ENCODE data around the gene MYO1H. TPM values are rescaled to one million over a fixed set of nuclear protein-coding genes. Genes with fewer than 3 reads are reported as not detected.

Gene MYO1H
- total and polyA plus RNA-seq, 9 donors: 0.04 to 0.35 (median 0.14) TPM; not detected in 2

DNA sequence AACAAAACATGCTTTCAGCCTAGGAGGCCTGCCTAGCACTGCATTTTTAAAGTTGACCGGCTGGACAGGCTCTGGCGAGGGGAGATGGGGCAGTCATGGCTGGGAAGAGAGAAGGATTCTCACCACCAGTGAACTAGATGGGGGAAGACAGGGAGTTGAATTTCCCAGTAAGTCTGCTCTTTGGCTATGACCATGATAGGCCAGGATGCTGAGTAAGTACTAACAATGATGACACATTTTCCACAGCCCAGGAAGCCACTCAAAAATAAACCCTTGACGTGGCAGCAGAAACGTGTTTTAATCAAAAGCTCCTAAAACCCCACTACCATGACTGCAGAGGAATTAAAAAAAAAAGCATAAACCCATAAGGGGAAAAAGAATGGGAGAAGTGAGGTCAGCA is 110.4 kb downstream of the MYO1H start:
- no peak overlapping the region for H3K4me3 ChIP-seq (ENCODE audit: low read length)
- H3K9me3 ChIP-seq (replicated peaks; ENCODE audit: control insufficient read depth, low read depth, low read length): no peaks in the 10 kb centered on the region
- no peaks in the 10 kb centered on the region for H3K27me3 ChIP-seq (ENCODE audit: control insufficient read depth, insufficient read depth, low read length)
- DNase-seq: no peak
- no peak overlapping the region for H3K27ac ChIP-seq (ENCODE audit: low read length)
- 85% methylated on average over 2 of the region's 4 CpGs for WGBS (ENCODE audit: insufficient coverage)
- H3K4me1 ChIP-seq (ENCODE audit: control insufficient read depth, insufficient read depth, low read length): peaks cover 33% of the 10 kb centered on the region
- peaks cover 61% of the 10 kb centered on the region for H3K36me3 ChIP-seq (ENCODE audit: control insufficient read depth, insufficient read depth, low read length)

DNA sequence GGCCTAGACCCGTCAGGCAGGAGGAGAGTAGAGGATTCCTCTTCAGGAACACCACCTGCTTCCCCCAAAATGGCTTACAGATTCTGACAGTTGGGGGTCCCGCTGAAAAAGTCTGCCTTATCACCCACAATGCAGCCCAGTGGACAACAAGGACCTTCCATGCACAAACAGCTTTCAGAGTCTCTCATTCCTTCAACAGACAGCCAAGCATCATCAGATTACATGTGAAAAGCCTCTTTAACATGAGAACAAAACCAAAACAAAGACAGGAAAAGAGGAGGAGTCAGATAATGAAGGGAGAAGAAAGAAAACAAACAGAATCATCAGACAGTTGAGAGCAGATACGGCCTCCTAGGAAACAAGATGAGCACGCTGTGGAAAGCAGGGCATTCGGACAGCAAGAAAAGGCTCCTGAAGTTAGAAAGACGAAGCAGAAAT is 111.1 kb downstream of the MYO1H start:
- H3K4me1 ChIP-seq (ENCODE audit: control insufficient read depth, insufficient read depth, low read length): peaks cover 40% of the 10 kb centered on the region
- H3K27ac ChIP-seq (ENCODE audit: low read length): peak overlapping the region; percentile 4
- H3K36me3 ChIP-seq (ENCODE audit: control insufficient read depth, insufficient read depth, low read length): peaks cover 53% of the 10 kb centered on the region

DNA sequence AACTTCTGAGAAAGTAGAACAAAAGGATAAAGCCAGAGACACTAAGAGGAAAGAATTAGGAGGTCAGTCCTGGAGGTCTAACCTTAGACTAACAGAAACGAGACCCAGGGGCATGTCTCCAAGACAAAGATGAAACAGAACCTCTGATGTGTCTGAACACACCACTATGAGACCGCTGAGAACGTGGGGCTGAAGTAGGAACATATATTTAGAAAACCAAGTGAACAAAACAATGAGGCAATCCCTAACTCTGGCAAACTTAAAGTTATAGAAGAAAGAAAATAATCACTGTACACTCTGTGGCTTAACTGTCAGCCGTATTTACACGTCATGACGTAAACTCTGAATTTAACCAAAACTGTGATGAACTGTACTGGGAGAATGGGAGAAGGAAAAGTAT is 111.5 kb downstream of the MYO1H start:
- 83% methylated on average over 4 of the region's 6 CpGs for WGBS (ENCODE audit: insufficient coverage)
- no peak for DNase-seq
- peaks cover 44% of the 10 kb centered on the region for H3K4me1 ChIP-seq (ENCODE audit: control insufficient read depth, insufficient read depth, low read length)
- peak overlapping the region; percentile 4 for H3K27ac ChIP-seq (ENCODE audit: low read length)
- no peaks in the 10 kb centered on the region for H3K9me3 ChIP-seq (replicated peaks; ENCODE audit: control insufficient read depth, low read depth, low read length)
- no peaks in the 10 kb centered on the region for H3K27me3 ChIP-seq (ENCODE audit: control insufficient read depth, insufficient read depth, low read length)
- H3K4me3 ChIP-seq (ENCODE audit: low read length): no peak overlapping the region
- peaks cover 49% of the 10 kb centered on the region for H3K36me3 ChIP-seq (ENCODE audit: control insufficient read depth, insufficient read depth, low read length)

More for the DNA sequence above, 111.1 kb downstream of the MYO1H start:
- no peak overlapping the region for H3K4me3 ChIP-seq (ENCODE audit: low read length)
- H3K27me3 ChIP-seq (ENCODE audit: control insufficient read depth, insufficient read depth, low read length): no peaks in the 10 kb centered on the region
- no peaks in the 10 kb centered on the region for H3K9me3 ChIP-seq (replicated peaks; ENCODE audit: control insufficient read depth, low read depth, low read length)
- 55% methylated on average over 5 of the region's 6 CpGs for WGBS (ENCODE audit: insufficient coverage)
- DNase-seq: no peak

DNA sequence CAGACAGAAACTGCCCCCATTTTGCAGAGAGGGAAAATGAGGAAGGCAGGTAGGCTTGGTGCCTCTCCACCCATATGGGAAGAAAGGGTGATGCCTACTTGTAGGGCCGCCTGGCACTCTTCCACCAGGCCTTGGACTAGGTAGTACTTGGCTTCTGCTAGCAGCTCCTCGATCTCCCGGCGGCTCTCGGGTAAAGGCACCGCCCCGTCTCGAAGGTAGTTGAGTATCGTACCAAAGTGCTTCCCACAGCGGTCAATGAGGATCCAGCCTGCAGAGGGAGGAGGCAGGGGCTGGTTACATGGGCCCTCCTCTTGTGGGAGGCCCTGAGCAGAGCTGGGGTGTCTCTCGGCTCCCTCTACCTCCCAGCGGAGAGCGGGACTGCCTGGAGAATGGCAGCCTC is 112.8 kb downstream of the MYO1H start:
- Histone ChIP-seq H3K27me3 (ENCODE audit: control insufficient read depth, insufficient read depth, low read length) (no peaks in the 10 kb centered on the region), H3K9me3 (replicated peaks; ENCODE audit: control insufficient read depth, low read depth, low read length) (no peaks in the 10 kb centered on the region), H3K27ac (ENCODE audit: low read length) (peak overlapping the region; percentile 93), H3K4me3 (ENCODE audit: low read length) (no peak overlapping the region), H3K4me1 (ENCODE audit: control insufficient read depth, insufficient read depth, low read length) (peaks cover 51% of the 10 kb centered on the region), H3K36me3 (ENCODE audit: control insufficient read depth, insufficient read depth, low read length) (peaks cover 41% of the 10 kb centered on the region)
- no peak for DNase-seq
- WGBS (ENCODE audit: insufficient coverage): 92% methylated on average over 11 of the region's 13 CpGs

DNA sequence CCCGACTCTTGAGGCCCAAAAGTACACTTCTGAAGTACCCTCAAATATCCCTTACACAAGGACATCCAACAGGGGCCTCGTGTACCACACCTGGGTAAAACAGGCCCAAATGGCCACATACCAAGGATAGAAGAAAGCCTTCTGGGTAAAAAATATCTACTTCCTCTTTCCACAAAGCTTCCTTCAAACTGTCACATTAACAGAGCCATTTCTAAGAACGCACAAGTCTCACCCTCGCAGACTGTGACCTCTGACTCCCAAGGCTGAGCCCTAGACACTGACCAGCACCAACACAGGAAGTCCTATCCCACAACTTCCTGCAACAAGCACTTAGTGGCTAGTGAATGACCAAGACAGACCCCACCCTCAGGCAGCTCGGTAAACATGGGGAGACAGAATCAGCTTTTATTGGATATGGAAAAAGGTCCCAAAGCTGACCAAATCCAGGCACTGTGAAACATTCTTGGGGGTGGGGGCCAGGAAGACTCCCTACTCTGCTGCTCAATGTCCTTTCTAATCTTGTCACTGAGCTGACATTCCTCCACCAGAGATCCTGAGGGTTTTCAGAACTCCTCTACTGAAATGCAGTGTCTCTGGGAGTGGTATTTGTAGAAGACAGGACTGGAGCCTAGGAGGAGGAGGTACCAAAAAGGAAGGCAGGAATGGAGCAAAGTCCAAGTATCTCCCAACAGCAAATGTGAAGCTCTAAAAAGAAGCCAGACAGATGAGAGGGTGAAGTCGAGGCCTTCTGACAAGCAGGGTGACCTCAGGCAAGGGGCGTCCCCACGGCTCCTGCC is 113.5 kb downstream of the MYO1H start:
- DNase-seq: peak; percentile 55
- Histone ChIP-seq H3K9me3 (replicated peaks; ENCODE audit: control insufficient read depth, low read depth, low read length) (no peaks in the 10 kb centered on the region), H3K27me3 (ENCODE audit: control insufficient read depth, insufficient read depth, low read length) (no peaks in the 10 kb centered on the region), H3K27ac (ENCODE audit: low read length) (peak overlapping the region; percentile 93), H3K4me1 (ENCODE audit: control insufficient read depth, insufficient read depth, low read length) (peaks cover 55% of the 10 kb centered on the region), H3K36me3 (ENCODE audit: control insufficient read depth, insufficient read depth, low read length) (peaks cover 35% of the 10 kb centered on the region), H3K4me3 (ENCODE audit: low read length) (no peak overlapping the region)
- 66% methylated on average over 6 of the region's 8 CpGs for WGBS (ENCODE audit: insufficient coverage)

DNA sequence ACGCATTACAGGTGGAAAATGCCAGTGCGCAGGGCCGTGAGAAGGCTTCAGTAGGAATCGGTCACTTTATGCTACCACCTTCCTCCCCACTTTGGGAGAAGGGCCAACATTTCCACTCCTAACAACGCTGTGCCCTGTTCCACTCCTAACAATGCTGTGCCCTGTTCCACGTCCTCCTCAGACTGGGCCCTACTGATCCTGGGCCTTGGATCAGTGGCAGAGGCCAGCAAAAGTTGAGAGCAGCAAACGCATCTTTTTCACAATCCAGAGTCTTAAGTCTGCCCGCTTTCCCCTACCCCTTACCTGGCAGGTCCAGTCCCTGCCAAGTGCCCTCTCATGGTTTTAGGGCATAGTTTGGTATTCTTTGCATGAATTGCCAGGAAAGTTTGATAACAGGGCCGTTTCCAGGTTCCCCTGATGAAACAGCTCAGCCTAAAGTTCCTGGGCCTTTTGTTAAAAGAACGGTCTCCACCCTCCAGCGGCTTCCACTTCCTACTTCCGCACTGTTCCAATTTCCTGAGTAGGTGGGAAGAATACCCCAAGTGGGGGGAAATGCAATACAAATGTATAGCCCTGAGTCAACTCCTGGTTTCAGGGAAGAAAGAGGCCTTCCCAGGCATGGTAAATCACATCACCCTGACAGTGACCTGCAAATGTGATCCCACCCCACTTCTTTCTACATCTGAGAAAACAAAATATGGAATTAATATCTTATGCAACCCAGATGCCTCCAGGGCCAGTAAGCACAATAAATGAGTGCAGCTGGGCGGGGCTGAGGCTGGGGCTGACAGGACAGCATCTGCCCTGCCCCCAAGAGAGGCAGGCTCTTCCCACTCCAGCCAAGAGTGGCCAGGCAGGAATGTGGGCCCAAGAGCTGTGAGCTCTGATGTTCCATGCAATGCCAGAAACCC is 114.4 kb downstream of the MYO1H start:
- Histone ChIP-seq H3K36me3 (ENCODE audit: control insufficient read depth, insufficient read depth, low read length) (peaks cover 36% of the 10 kb centered on the region), H3K4me3 (ENCODE audit: low read length) (no peak overlapping the region)
- 59% methylated on average over 7 of the region's 13 CpGs for WGBS (ENCODE audit: insufficient coverage)

DNA sequence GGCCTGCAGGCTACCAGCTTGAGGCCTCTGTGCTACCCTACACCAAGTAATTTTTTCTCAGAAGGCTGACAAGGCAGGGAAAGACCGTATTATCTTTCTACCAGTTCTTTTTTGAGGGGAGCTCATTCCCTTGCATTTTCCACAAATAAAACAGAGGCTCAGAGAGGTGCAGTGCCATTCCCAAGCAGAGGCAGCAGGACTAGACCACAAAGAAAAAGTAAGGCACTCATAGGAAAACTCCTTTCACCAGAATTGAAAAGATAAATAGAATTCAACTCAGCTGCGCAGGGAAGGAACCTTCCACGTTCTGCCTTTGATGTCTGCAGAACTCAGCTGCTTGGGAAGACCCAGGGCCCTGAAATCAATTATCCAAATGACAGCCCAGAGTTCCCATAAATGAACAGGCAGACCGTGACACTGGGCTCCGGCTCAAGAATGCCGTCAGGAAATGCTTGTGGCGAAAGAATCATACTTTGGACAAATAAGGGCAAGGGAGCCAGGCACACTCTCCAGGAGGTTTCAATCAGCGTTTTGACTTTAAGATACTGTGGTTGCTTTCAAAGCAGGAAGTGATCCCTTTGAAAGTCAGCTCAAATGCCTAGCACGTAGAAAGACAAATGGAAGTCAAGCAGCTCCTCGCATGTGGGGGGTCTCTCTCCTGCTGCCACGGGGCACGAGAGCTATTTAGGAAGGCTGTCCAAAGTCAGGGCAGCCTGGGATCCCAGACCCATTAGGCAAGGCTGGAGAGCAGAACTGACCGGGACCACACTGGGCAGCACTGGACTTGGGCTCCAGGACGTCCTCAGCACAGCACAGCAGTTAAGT is 115.4 kb downstream of the MYO1H start:
- Histone ChIP-seq H3K27ac (ENCODE audit: low read length) (peak overlapping the region; percentile 93), H3K9me3 (replicated peaks; ENCODE audit: control insufficient read depth, low read depth, low read length) (no peaks in the 10 kb centered on the region), H3K4me3 (ENCODE audit: low read length) (no peak overlapping the region), H3K36me3 (ENCODE audit: control insufficient read depth, insufficient read depth, low read length) (peaks cover 36% of the 10 kb centered on the region), H3K27me3 (ENCODE audit: control insufficient read depth, insufficient read depth, low read length) (no peaks in the 10 kb centered on the region), H3K4me1 (ENCODE audit: control insufficient read depth, insufficient read depth, low read length) (peaks cover 73% of the 10 kb centered on the region)
- peak; percentile 89 for DNase-seq
- WGBS (ENCODE audit: insufficient coverage): 4% methylated on average over 13 of the region's 14 CpGs

More for the DNA sequence above, 114.4 kb downstream of the MYO1H start:
- Histone ChIP-seq H3K27me3 (ENCODE audit: control insufficient read depth, insufficient read depth, low read length) (no peaks in the 10 kb centered on the region), H3K9me3 (replicated peaks; ENCODE audit: control insufficient read depth, low read depth, low read length) (no peaks in the 10 kb centered on the region), H3K27ac (ENCODE audit: low read length) (peak overlapping the region; percentile 93), H3K4me1 (ENCODE audit: control insufficient read depth, insufficient read depth, low read length) (peaks cover 64% of the 10 kb centered on the region)
- peak; percentile 84 for DNase-seq

DNA sequence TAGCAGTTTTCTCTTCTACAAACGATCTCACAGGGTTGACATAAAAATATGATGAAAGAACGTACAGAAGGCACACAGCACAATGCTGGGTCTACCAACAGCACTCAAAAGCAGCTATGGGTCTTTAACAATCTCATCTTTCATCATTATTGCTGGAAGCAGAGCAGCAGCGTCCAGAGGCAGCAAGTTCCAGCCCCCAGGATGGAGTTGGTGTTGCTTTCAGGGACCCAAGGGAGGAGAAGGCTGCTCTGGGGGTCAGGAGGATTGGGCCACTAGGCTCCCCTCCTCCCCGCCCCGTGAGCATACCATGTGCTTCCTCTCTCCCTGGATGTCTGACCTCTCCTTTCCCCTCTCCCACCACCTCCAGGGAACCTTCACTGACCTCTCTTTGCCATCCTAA is 116.1 kb downstream of the MYO1H start:
- peaks cover 74% of the 10 kb centered on the region for H3K4me1 ChIP-seq (ENCODE audit: control insufficient read depth, insufficient read depth, low read length)
- no peaks in the 10 kb centered on the region for H3K9me3 ChIP-seq (replicated peaks; ENCODE audit: control insufficient read depth, low read depth, low read length)
- 29% methylated on average over 1 of the region's 5 CpGs for WGBS (ENCODE audit: insufficient coverage)
- no peak for DNase-seq
- no peak overlapping the region for H3K4me3 ChIP-seq (ENCODE audit: low read length)
- no peaks in the 10 kb centered on the region for H3K27me3 ChIP-seq (ENCODE audit: control insufficient read depth, insufficient read depth, low read length)
- peak overlapping the region; percentile 93 for H3K27ac ChIP-seq (ENCODE audit: low read length)
- peaks cover 35% of the 10 kb centered on the region for H3K36me3 ChIP-seq (ENCODE audit: control insufficient read depth, insufficient read depth, low read length)

DNA sequence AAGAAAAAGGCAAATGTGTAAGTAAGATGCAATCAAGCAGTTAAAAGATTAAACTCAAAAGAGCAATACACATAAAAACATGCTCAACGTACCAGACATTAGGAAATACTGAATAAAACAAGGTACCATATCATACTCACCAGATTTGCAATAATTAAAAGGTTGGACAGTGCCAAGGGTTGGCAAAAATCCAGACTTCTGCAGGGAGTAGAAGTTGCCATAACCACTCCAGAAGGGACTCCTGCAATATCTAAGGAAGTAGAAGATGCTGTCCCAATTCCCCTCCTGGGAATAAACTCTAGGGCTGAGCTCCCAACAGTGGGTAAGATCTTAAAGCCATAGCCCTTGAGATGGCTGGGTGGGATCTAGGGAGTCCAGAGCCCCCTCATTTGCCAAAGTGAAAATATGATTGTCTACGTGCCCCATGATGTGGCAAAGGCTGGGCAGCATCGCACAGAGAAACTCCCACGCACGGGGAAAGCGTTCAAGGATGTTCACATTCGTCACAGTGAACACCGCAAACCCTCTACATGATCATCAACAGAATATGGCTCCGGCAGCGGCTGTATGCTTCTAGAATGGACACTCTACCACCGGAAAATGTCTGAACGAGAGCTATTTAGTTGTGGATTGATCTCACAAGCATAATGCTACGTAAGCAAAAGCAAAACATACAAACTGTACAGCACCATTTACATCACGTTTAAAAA is 117.1 kb downstream of the MYO1H start:
- Histone ChIP-seq H3K9me3 (replicated peaks; ENCODE audit: control insufficient read depth, low read depth, low read length) (no peaks in the 10 kb centered on the region), H3K4me3 (ENCODE audit: low read length) (no peak overlapping the region), H3K27ac (ENCODE audit: low read length) (no peak overlapping the region), H3K36me3 (ENCODE audit: control insufficient read depth, insufficient read depth, low read length) (peaks cover 45% of the 10 kb centered on the region), H3K4me1 (ENCODE audit: control insufficient read depth, insufficient read depth, low read length) (peaks cover 74% of the 10 kb centered on the region), H3K27me3 (ENCODE audit: control insufficient read depth, insufficient read depth, low read length) (no peaks in the 10 kb centered on the region)
- no peak for DNase-seq
- WGBS (ENCODE audit: insufficient coverage): 92% methylated on average over 2 of the region's 14 CpGs

All from muscle of leg (tissue), 11 donors.